ENCODE results near the gene HS6ST1.

The HS6ST1 gene

GRCh38 chr2:128343459-128343858 is 24.8 kb upstream of the HS6ST1 start:
- H3K27me3 Mint-ChIP-seq = no peaks in the 10 kb centered on the region
- DNase-seq (ENCODE audit: low spot score in 2 of 2) (no peak), ATAC-seq (ENCODE audit: low read depth) (no peak)
- peaks cover 6% of the 10 kb centered on the region for H3K9me3 Mint-ChIP-seq
- no peak overlapping the region for H3K27ac Mint-ChIP-seq
- H3K4me3 Mint-ChIP-seq = no peak overlapping the region
- no peaks in the 10 kb centered on the region for H3K4me1 Mint-ChIP-seq
- H3K36me3 Mint-ChIP-seq = peaks cover 5% of the 10 kb centered on the region

GRCh38 chr2:128342550-128342949 is 23.9 kb upstream of the HS6ST1 start:
- no peaks in the 10 kb centered on the region for H3K27me3 Mint-ChIP-seq
- no peak overlapping the region for H3K4me3 Mint-ChIP-seq
- H3K9me3 Mint-ChIP-seq = peaks cover 6% of the 10 kb centered on the region

GRCh38 chr2:128341621-128342020 is 23.0 kb upstream of the HS6ST1 start:
- Mint-ChIP-seq H3K27ac (no peak overlapping the region), H3K36me3 (peaks cover 5% of the 10 kb centered on the region), H3K4me3 (no peak overlapping the region), H3K9me3 (peaks cover 6% of the 10 kb centered on the region), H3K4me1 (no peaks in the 10 kb centered on the region), H3K27me3 (no peaks in the 10 kb centered on the region)
- DNase-seq (ENCODE audit: low spot score in 2 of 2) (no peak), ATAC-seq (ENCODE audit: low read depth) (no peak)

More at GRCh38 chr2:128342550-128342949, 23.9 kb upstream of the HS6ST1 start:
- no peak for ATAC-seq (ENCODE audit: low read depth)
- Mint-ChIP-seq H3K27ac (no peak overlapping the region), H3K36me3 (peaks cover 5% of the 10 kb centered on the region), H3K4me1 (no peaks in the 10 kb centered on the region)
- DNase-seq (ENCODE audit: low spot score in 2 of 2) = no peak

- Mint-ChIP-seq H3K36me3 (peaks cover 8% of the 10 kb centered on the region), H3K9me3 (peaks cover 10% of the 10 kb centered on the region), H3K27me3 (peaks cover 2% of the 10 kb centered on the region), H3K27ac (no peak overlapping the region), H3K4me1 (no peaks in the 10 kb centered on the region), H3K4me3 (no peak overlapping the region)
- DNase-seq (ENCODE audit: low spot score in 2 of 2) (no peak), ATAC-seq (ENCODE audit: low read depth) (no peak)
Observed at GRCh38 chr2:128332091-128332634, 13.5 kb upstream of the HS6ST1 start.

- H3K4me1 Mint-ChIP-seq = no peaks in the 10 kb centered on the region
- H3K9me3 Mint-ChIP-seq = peaks cover 10% of the 10 kb centered on the region
- peaks cover 2% of the 10 kb centered on the region for H3K27me3 Mint-ChIP-seq
- ATAC-seq (ENCODE audit: low read depth) = no peak
- no peak overlapping the region for H3K27ac Mint-ChIP-seq
- peaks cover 8% of the 10 kb centered on the region for H3K36me3 Mint-ChIP-seq
- no peak for DNase-seq (ENCODE audit: low spot score in 2 of 2)
- no peak overlapping the region for H3K4me3 Mint-ChIP-seq
Observed at GRCh38 chr2:128330583-128330982, 11.9 kb upstream of the HS6ST1 start.

GRCh38 chr2:128329607-128330006 is 10.9 kb upstream of the HS6ST1 start:
- Mint-ChIP-seq H3K36me3 (peaks cover 8% of the 10 kb centered on the region), H3K27ac (no peak overlapping the region)
- ATAC-seq (ENCODE audit: low read depth) = no peak

GRCh38 chr2:128327180-128327964 is 8.7 kb upstream of the HS6ST1 start:
- DNase-seq (ENCODE audit: low spot score in 2 of 2) (no peak), ATAC-seq (ENCODE audit: low read depth) (no peak)
- Mint-ChIP-seq H3K27ac (no peak overlapping the region), H3K4me1 (no peaks in the 10 kb centered on the region), H3K4me3 (no peak overlapping the region), H3K36me3 (peaks cover 5% of the 10 kb centered on the region), H3K27me3 (peaks cover 2% of the 10 kb centered on the region), H3K9me3 (peaks cover 8% of the 10 kb centered on the region)

More at GRCh38 chr2:128329607-128330006, 10.9 kb upstream of the HS6ST1 start:
- H3K9me3 Mint-ChIP-seq = peaks cover 10% of the 10 kb centered on the region
- no peak overlapping the region for H3K4me3 Mint-ChIP-seq
- peaks cover 2% of the 10 kb centered on the region for H3K27me3 Mint-ChIP-seq
- H3K4me1 Mint-ChIP-seq = no peaks in the 10 kb centered on the region
- DNase-seq (ENCODE audit: low spot score in 2 of 2) = no peak

- no peak for DNase-seq (ENCODE audit: low spot score in 2 of 2)
- no peak overlapping the region for H3K27ac Mint-ChIP-seq
- no peak overlapping the region for H3K4me3 Mint-ChIP-seq
Observed at GRCh38 chr2:128326346-128326745, 7.7 kb upstream of the HS6ST1 start.

GRCh38 chr2:128325611-128326181 is 7.0 kb upstream of the HS6ST1 start:
- ATAC-seq (ENCODE audit: low read depth) (no peak), DNase-seq (ENCODE audit: low spot score in 2 of 2) (no peak)
- H3K4me3 Mint-ChIP-seq = no peak overlapping the region
- no peaks in the 10 kb centered on the region for H3K36me3 Mint-ChIP-seq
- H3K27me3 Mint-ChIP-seq = peaks cover 2% of the 10 kb centered on the region
- H3K27ac Mint-ChIP-seq = no peak overlapping the region
- H3K4me1 Mint-ChIP-seq = peaks cover 3% of the 10 kb centered on the region
- no peaks in the 10 kb centered on the region for H3K9me3 Mint-ChIP-seq

More at GRCh38 chr2:128326346-128326745, 7.7 kb upstream of the HS6ST1 start:
- Mint-ChIP-seq H3K4me1 (peaks cover under 1% of the 10 kb centered on the region), H3K27me3 (no peaks in the 10 kb centered on the region), H3K36me3 (no peaks in the 10 kb centered on the region), H3K9me3 (no peaks in the 10 kb centered on the region)
- no peak for ATAC-seq (ENCODE audit: low read depth)

- no peaks in the 10 kb centered on the region for H3K36me3 Mint-ChIP-seq
- DNase-seq (ENCODE audit: low spot score in 2 of 2) (no peak), ATAC-seq (ENCODE audit: low read depth) (no peak)
- H3K9me3 Mint-ChIP-seq = no peaks in the 10 kb centered on the region
- H3K27ac Mint-ChIP-seq = no peak overlapping the region
- H3K4me1 Mint-ChIP-seq = peaks cover 6% of the 10 kb centered on the region
- no peak overlapping the region for H3K4me3 Mint-ChIP-seq
- peaks cover 2% of the 10 kb centered on the region for H3K27me3 Mint-ChIP-seq
Observed at GRCh38 chr2:128324897-128325410, 6.3 kb upstream of the HS6ST1 start.

GRCh38 chr2:128324008-128324896 is 5.6 kb upstream of the HS6ST1 start:
- no peaks in the 10 kb centered on the region for H3K9me3 Mint-ChIP-seq
- ATAC-seq (ENCODE audit: low read depth) = no peak
- H3K27me3 Mint-ChIP-seq = peaks cover 2% of the 10 kb centered on the region
- no peaks in the 10 kb centered on the region for H3K36me3 Mint-ChIP-seq
- H3K4me3 Mint-ChIP-seq = no peak overlapping the region
- H3K4me1 Mint-ChIP-seq = peaks cover 6% of the 10 kb centered on the region
- H3K27ac Mint-ChIP-seq = no peak overlapping the region
- DNase-seq (ENCODE audit: low spot score in 2 of 2) = no peak

GRCh38 chr2:128323555-128323931 is 4.9 kb upstream of the HS6ST1 start:
- no peaks in the 10 kb centered on the region for H3K36me3 Mint-ChIP-seq
- no peak overlapping the region for H3K27ac Mint-ChIP-seq
- H3K4me1 Mint-ChIP-seq = peaks cover 6% of the 10 kb centered on the region
- DNase-seq (ENCODE audit: low spot score in 2 of 2) (peak in 1 of 2 donors; percentile 9), ATAC-seq (ENCODE audit: low read depth) (no peak)
- peaks cover 2% of the 10 kb centered on the region for H3K27me3 Mint-ChIP-seq
- peak overlapping the region; percentile 66 for H3K4me3 Mint-ChIP-seq
- no peaks in the 10 kb centered on the region for H3K9me3 Mint-ChIP-seq

- ATAC-seq (ENCODE audit: low read depth) (no peak), DNase-seq (ENCODE audit: low spot score in 2 of 2) (peak in 1 of 2 donors; percentile 11)
- Mint-ChIP-seq H3K27ac (no peak overlapping the region), H3K4me1 (peaks cover 6% of the 10 kb centered on the region), H3K9me3 (no peaks in the 10 kb centered on the region), H3K27me3 (peaks cover 2% of the 10 kb centered on the region), H3K4me3 (peak overlapping the region; percentile 66), H3K36me3 (no peaks in the 10 kb centered on the region)
Observed at GRCh38 chr2:128322715-128323554, 4.3 kb upstream of the HS6ST1 start.

Data from memory B cell (primary cell).